Measurements from ENCODE around the gene PPP1R18.
"Not testable (repeated sequence)": the region's sequence is repeated elsewhere in the genome, so short reads cannot be mapped to it uniquely, and the experiment has no call there.

PPP1R18 gene

GRCh38 chr6:30666300-30666699 lies 20.1 kb downstream of the PPP1R18 start:
- DNase-seq (ENCODE audit: low spot score) = not testable (repeated sequence)

GRCh38 chr6:30664994-30665767 lies 21.3 kb downstream of the PPP1R18 start:
- DNase-seq (ENCODE audit: low spot score) = no peak

DNA sequence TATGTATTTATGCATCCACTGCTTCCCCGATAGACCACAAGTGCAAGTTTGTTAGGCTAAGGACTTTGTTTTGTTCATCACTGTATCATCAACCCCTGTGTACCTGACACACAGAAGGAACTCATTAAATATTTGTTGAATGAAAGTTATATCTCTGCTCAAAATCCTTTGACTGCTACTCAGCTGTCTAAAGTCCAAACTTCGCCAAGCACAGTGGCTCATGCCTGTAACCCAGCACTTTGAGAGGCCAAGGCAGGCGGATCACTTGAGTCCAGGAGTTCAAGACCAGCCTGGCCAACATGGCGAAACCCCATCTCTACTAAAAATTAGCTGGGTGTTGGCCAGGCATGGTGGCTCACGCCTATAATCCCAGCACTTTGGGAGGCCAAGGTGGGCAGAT lies 28.5 kb downstream of the PPP1R18 start:
- DNase-seq (ENCODE audit: low spot score) = not testable (repeated sequence)

DNA sequence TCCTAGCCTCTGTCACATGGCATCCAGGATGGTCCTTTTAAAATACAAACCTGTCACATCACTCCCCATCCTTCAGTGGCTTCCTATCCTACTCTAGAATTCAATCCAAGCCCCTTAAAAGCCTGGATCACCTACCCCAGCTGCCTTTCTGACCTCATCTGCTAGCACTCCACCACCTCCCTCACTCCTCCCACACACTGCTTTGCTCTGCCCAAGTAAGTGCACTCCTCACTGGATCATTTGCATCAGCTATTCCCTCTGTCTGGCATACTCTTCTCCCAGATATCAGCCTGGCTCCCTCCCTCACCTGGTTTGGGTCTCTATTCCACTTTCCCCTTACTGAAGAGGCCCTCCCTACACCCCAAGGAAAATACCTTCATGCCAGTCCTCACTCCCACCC lies 29.0 kb downstream of the PPP1R18 start:
- DNase-seq (ENCODE audit: low spot score) = no peak

DNA sequence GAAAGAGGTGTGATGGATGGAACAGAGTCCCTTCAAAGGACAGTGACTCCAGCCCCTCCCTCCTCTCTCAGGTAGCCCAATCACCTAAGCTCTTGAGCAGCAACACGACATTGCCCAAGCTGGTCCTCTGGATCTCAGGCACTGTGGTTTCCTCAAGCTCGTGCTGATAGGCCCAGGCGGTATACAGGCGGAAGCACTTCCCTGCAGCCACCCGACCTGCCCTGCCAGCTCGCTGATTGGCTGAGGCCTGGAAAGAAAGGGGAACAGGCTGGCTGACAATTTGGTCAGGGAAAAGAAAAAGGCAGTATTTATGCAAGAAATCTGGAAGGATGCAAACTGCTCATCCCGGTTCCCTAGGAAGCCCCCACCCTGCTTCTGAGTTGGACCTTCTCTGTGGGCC lies 29.9 kb downstream of the PPP1R18 start:
- no peak for DNase-seq (ENCODE audit: low spot score)

- DNase-seq (ENCODE audit: low spot score) = no peak
These were observed 30.7 kb downstream of the PPP1R18 start for GRCh38 chr6:30655743-30656094.

DNA sequence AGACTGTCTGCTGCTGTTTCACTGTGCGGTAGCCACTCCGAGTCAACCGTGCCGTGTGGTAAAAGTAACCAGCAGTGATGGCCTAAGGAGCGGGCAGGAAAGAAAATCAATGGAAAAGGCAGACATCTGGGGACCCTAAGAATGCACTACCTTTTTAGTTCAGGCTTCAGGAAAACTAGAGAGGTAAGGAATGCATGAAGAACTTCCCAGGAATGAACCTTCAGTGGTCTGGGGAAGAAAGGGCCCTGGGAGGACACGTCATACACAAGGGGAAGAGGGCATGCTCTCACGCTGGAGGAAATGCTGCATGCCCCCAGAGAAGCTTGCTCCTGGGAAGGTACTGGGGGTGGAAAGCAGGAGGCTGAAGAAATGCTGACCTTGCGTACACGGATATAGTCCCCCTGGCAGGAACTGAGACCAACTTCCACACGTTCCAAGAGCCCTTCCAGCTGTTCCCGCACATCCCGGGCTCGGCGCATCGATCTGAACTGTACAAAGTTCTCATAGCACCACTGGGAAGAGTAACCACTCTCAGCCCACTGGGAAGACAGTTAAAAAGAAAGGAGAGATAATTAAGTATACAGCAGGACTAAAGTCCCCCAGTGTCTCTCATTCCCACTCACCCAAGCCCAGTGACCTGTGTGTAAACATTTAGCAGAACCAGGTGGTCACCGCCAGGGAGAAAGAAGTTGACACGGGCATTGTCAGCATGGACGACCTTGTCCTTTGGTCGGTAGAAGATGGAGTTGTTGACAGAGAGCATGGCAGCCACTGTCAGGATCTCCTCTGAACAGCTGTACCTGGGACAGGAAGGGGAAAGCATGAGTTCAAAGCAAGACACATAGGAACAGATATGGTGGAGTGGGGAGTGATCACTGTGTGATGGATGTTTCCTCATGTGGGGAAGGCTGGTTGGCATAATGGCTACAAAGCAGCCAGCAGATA lies 31.4 kb downstream of the PPP1R18 start:
- no peak for DNase-seq (ENCODE audit: low spot score)

DNA sequence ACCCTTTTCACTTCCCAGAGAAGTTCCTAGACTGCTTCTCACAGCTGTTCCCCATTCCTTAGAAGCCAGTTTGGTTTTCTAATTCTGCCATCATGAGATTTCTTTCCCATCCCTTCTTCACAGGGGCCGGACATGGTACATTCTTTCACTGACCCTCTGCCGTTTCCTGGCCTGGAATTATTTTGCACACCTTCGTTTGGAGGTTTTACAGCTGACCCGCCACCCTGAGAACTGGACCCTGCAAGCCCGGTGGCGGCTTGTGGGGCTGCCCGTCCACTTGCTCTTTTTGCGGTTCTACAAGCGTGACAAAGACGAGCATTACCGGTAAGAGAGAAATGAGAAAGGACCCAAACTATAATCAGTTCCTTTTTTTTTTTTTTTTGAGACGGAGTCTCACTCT lies 35.3 kb downstream of the PPP1R18 start:
- DNase-seq (ENCODE audit: low spot score) = no peak

GRCh38 chr6:30647242-30648116 lies 39.0 kb downstream of the PPP1R18 start:
- DNase-seq (ENCODE audit: low spot score) = peak; percentile 64

GRCh38 chr6:30646450-30647241 lies 39.8 kb downstream of the PPP1R18 start, which contains the start of gene C6orf136:
C6orf136 (plus strand) TSS chr6:30647133; CDS start chr6:30647232, 99 bp downstream.
- peak; percentile 89 for DNase-seq (ENCODE audit: low spot score)

- no peak for DNase-seq (ENCODE audit: low spot score)
These were observed 40.5 kb downstream of the PPP1R18 start for GRCh38 chr6:30645989-30646388.

DNA sequence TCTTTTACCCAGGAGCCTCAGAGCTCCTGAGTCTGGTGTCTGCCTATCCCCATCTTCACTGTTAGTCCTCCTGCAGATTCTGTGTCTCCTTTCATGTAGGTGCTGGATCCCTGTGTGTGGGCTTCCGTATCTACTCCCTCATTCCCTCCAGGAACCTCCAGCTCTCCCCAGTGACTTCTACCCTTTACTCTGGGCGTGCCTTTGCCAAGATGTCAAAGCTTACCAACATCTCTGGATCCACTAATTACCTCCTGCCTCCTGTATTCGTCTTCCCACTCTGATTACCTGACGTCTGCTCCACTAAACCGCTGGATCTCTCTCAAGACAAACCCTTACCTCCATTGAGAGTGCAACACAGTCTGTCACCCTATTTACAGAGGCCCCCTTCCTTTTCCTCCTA lies 41.7 kb downstream of the PPP1R18 start:
- DNase-seq (ENCODE audit: low spot score) = no peak

DNA sequence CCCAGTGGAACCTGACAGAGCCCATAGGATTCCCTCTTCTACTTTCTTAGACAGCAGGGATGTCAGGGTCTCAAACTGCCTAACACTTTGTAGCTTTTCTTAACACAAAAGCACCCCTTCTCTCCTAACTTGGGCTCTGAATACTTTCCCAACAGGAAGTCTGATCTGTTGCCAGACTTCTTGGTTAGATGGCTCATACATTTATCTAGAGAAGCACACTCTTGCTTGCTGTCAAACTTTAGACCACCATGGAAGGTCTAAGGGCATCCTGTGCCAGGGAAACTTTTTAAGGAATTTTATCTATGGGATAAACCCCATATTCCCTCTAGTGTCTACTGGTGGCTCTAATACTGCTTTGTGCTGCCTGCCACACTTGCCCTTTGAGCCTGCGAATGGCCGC lies 42.8 kb downstream of the PPP1R18 start:
- no peak for DNase-seq (ENCODE audit: low spot score)

- DNase-seq (ENCODE audit: low spot score) = no peak
These were observed 45.4 kb downstream of the PPP1R18 start for GRCh38 chr6:30641048-30641447.

- no peak for DNase-seq (ENCODE audit: low spot score)
These were observed 46.0 kb downstream of the PPP1R18 start for GRCh38 chr6:30640481-30640880.

GRCh38 chr6:30635834-30636233 lies 50.6 kb downstream of the PPP1R18 start:
- DNase-seq (ENCODE audit: low spot score) = no peak

GRCh38 chr6:30626484-30627366 lies 59.7 kb downstream of the PPP1R18 start, which contains the start of gene ATAT1:
ATAT1 (plus strand) TSS chr6:30626874.
- peak; percentile 71 for DNase-seq (ENCODE audit: low spot score)

Measured in SW480 (cell line).